AG04449 (cell line): ENCODE results near the gene RBMS2.

Experiments used
- CTCF ChIA-PET: fragments of 350-600 bp; formaldehyde crosslinking; extraction: SDS; loops from one replicate; lab custom pipeline; 2021; ENCODE audit warnings: antibody characterized with exemption; lab: Yijun Ruan, JAX
- POLR2A ChIA-PET: fragments of 400-600, 350-600 bp; formaldehyde crosslinking; extraction: SDS; loops from one replicate; lab custom pipeline; 2020; ENCODE audit warnings: antibody characterized with exemption, inconsistent platforms; lab: Yijun Ruan, JAX
- DNase-seq: peaks from one replicate; pipeline ENCODE4 v3.0.0-alpha.2; 2010; ENCODE audit warnings: low read depth, low spot score
- H3K4me3 ChIP-seq: 2 replicates; pipeline ENCODE4 v1.5.1; 2011; ENCODE audit warnings: low read depth, mild to moderate bottlenecking, control low read depth, low read length
- TF ChIP-seq, protein P1 (sequence below): IDR thresholded peaks from one replicate; pipeline ENCODE4 v1.5.1; 2011; ENCODE audit warnings: mild to moderate bottlenecking, moderate library complexity, low read length, control low read depth, inconsistent platforms; ENCODE audit not compliant: insufficient read depth; ENCODE audit errors: missing control alignments

RBMS2 gene

GRCh38 chr12:56599041-56599440 is 77.4 kb downstream of the RBMS2 start:
- ChIA-PET POLR2A (no interaction called here), CTCF (interaction anchor here (1.3 to 7.2 kb wide), 4 partner anchors 13 to 85 kb away, joined by 3 to 44 read pairs (median 10); no protein-coding TSS in a partner anchor)
- TF ChIP-seq, protein P1, sequence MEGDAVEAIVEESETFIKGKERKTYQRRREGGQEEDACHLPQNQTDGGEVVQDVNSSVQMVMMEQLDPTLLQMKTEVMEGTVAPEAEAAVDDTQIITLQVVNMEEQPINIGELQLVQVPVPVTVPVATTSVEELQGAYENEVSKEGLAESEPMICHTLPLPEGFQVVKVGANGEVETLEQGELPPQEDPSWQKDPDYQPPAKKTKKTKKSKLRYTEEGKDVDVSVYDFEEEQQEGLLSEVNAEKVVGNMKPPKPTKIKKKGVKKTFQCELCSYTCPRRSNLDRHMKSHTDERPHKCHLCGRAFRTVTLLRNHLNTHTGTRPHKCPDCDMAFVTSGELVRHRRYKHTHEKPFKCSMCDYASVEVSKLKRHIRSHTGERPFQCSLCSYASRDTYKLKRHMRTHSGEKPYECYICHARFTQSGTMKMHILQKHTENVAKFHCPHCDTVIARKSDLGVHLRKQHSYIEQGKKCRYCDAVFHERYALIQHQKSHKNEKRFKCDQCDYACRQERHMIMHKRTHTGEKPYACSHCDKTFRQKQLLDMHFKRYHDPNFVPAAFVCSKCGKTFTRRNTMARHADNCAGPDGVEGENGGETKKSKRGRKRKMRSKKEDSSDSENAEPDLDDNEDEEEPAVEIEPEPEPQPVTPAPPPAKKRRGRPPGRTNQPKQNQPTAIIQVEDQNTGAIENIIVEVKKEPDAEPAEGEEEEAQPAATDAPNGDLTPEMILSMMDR: no peak

DNA sequence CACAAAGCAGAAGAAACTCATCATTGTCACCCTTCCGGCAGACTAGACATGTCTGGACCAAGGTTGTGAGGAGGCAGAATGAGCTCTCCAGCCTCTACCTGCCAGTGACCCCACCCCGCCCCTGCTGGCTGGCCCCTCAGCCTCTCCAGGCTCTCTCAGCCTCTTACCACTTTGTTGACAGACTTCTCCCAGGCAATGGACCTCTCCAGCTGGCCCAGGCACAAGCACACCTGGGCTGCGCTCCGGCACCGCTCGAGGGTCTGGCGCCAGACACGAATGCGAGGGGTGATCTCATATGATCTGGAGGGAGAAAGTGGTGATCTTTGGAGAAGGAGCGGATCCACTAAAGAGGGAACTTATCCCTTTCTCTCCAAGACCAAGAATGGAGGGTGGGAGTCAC is 78.2 kb downstream of the RBMS2 start:
- TF ChIP-seq, protein P1: no peak
- CTCF ChIA-PET: interaction anchor here (1.3 to 7.2 kb wide), 5 partner anchors 13 to 86 kb away, joined by 3 to 44 read pairs (median 3); no protein-coding TSS in a partner anchor
- H3K4me3 ChIP-seq: no peak overlapping the region
- no peak for DNase-seq
- POLR2A ChIA-PET: no interaction called here

More at GRCh38 chr12:56599041-56599440, 77.4 kb downstream of the RBMS2 start:
- no peak for DNase-seq
- no peak overlapping the region for H3K4me3 ChIP-seq

GRCh38 chr12:56600753-56601152 is 79.1 kb downstream of the RBMS2 start:
- TF ChIP-seq, protein P1: no peak
- ChIA-PET CTCF (interaction anchor here (1.5 to 7.2 kb wide), 5 partner anchors 9 to 87 kb away, joined by 3 to 44 read pairs (median 4); no protein-coding TSS in a partner anchor), POLR2A (interaction anchor here (0.9 kb wide), 1 partner anchor 36 kb away, joined by 4 read pairs; no protein-coding TSS in a partner anchor)
- no peak overlapping the region for H3K4me3 ChIP-seq
- DNase-seq: no peak

- POLR2A ChIA-PET: interaction anchor here (1.0 to 1.1 kb wide), 2 partner anchors 27 to 35 kb away, joined by 3 to 5 read pairs; no protein-coding TSS in a partner anchor
These were observed 79.9 kb downstream of the RBMS2 start for GRCh38 chr12:56601503-56601902.

DNA sequence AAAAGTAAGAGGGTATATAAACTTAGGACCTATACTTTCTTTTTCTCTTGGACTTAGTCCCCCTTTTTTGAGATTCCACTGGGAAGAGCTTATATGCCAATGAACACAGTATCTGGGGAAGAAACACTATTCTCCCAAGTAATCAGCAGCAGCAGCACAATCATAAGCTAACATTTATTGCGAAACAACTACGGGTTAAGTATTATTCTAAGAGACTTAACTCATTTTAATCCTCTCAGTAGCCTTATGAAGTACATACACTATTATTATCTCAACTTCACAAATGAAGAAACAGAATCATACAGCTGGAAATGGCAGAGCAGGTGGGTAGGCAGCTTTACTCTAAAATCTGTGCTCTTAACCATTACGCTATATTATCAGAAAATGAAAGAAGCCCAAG is 80.6 kb downstream of the RBMS2 start:
- CTCF ChIA-PET: interaction anchor here (0.9 to 7.2 kb wide), 10 partner anchors 8 to 88 kb away, joined by 3 to 44 read pairs (median 4); no protein-coding TSS in a partner anchor
- POLR2A ChIA-PET: interaction anchor here (1.1 kb wide), 1 partner anchor 26 kb away, joined by 5 read pairs; no protein-coding TSS in a partner anchor
- TF ChIP-seq, protein P1: no peak
- H3K4me3 ChIP-seq: no peak overlapping the region
- DNase-seq: no peak

More at GRCh38 chr12:56601503-56601902, 79.9 kb downstream of the RBMS2 start:
- CTCF ChIA-PET: interaction anchor here (0.9 to 7.2 kb wide), 9 partner anchors 8 to 88 kb away, joined by 3 to 44 read pairs (median 4); no protein-coding TSS in a partner anchor
- no peak overlapping the region for H3K4me3 ChIP-seq
- no peak for DNase-seq
- TF ChIP-seq, protein P1: peak; percentile 16

DNA sequence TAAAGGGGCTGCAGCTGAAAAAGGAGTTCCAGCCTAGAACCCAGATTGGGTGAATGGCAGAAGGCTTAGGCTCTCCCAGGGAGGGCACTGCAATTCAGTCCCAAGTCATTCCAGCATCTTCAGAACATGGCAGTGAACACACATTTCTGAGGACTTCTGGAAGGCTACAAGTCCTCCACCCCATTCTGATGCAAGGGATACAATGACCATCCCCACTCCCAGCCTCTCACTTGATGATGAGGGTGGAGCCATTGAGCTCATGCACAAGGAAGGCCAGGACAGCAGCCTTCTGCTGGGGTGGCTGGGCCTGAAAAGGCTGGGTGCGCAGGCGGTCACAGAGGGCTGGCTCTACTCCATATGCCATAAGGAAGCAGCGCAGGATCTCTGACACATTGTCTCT is 82.7 kb downstream of the RBMS2 start:
- DNase-seq: no peak
- ChIA-PET POLR2A (interaction anchor here (0.6 kb wide), 1 partner anchor 24 kb away, joined by 3 read pairs; no protein-coding TSS in a partner anchor), CTCF (interaction anchor here (1.5 to 7.2 kb wide), 2 partner anchors 25 to 90 kb away, joined by 3 to 44 read pairs; no protein-coding TSS in a partner anchor)
- TF ChIP-seq, protein P1: no peak
- H3K4me3 ChIP-seq: no peak overlapping the region
